OCI-LY7 (cell line): Measurements from ENCODE around the gene GABRD. TPM values are rescaled to one million over a fixed set of nuclear protein-coding genes. Genes with fewer than 3 reads are reported as not detected.

Experiments
- BruUV-seq: library from RNA; stranded (reverse); fragments of 400-500 nt; replicated peaks from 2 replicates; lab custom pipeline; 2021; lab: Mats Ljungman, UMichigan
- CTCF ChIA-PET: fragments of 300-600 bp; sonication (Branson Sonifier 250); formaldehyde crosslinking; loops from one replicate; lab custom pipeline; 2022; ENCODE audit warnings: antibody characterized with exemption; ENCODE audit not compliant: unreplicated experiment; lab: Charles Lee
- POLR2A ChIA-PET: fragments of 300-600 bp; sonication (Branson Sonifier 250); formaldehyde crosslinking; loops from one replicate; lab custom pipeline; 2022; ENCODE audit warnings: antibody characterized with exemption; lab: Charles Lee
- DNase-seq: peaks from one replicate; pipeline ENCODE4 v3.0.0-alpha.2; 2015; ENCODE audit warnings: low spot score
- H2AFZ ChIP-seq: fragments of 200-600 bp; sonication (generic), shearing (Covaris generic); 2 replicates; pipeline ENCODE4 v1.6.1; 2014; ENCODE audit warnings: mild to moderate bottlenecking, antibody characterized with exemption, low read length, moderate library complexity
- H3K27ac ChIP-seq: fragments of 200-600 bp; sonication (generic); 2 replicates; pipeline ENCODE4 v1.5.1; 2014; ENCODE audit warnings: mixed run types, low read depth, mild to moderate bottlenecking, moderate library complexity, low read length, inconsistent platforms; ENCODE audit not compliant: poor library complexity, severe bottlenecking
- H3K36me3 ChIP-seq: fragments of 200-600 bp; sonication (generic); 2 replicates; pipeline ENCODE4 v1.6.1; 2014; ENCODE audit warnings: mild to moderate bottlenecking, antibody characterized with exemption, low read length, moderate library complexity, mixed read lengths; ENCODE audit not compliant: insufficient read depth
- H3K4me1 ChIP-seq: fragments of 200-600 bp; sonication (generic); 2 replicates; pipeline ENCODE4 v1.5.1; 2014; ENCODE audit warnings: mild to moderate bottlenecking, low read length; ENCODE audit not compliant: insufficient read depth, poor library complexity, severe bottlenecking
- H3K4me2 ChIP-seq: fragments of 200-600 bp; sonication (generic); 2 replicates; pipeline ENCODE4 v1.6.1; 2014; ENCODE audit warnings: mild to moderate bottlenecking, low read length
- H3K4me3 ChIP-seq: fragments of 200-600 bp; sonication (generic); 2 replicates; pipeline ENCODE4 v1.5.1; 2014; ENCODE audit warnings: mild to moderate bottlenecking, low read depth, low read length; ENCODE audit not compliant: poor library complexity, severe bottlenecking
- H3K79me2 ChIP-seq: fragments of 200-600 bp; sonication (generic); 2 replicates; pipeline ENCODE4 v1.6.1; 2016; ENCODE audit warnings: low read depth, mild to moderate bottlenecking, low read length, moderate library complexity, mixed read lengths; ENCODE audit not compliant: insufficient read depth
- H3K9me2 ChIP-seq: fragments of 200-600 bp; sonication (generic); 2 replicates; pipeline ENCODE4 v1.6.1; 2016; ENCODE audit warnings: mild to moderate bottlenecking, low read length, mixed read lengths; ENCODE audit not compliant: insufficient read depth
- H3K9me3 ChIP-seq: fragments of 200-600 bp; sonication (generic); 2 replicates; pipeline ENCODE4 v1.6.1; 2014; ENCODE audit warnings: mild to moderate bottlenecking, mixed run types, low read length, mixed read lengths
- H4K20me1 ChIP-seq: fragments of 200-600 bp; sonication (generic); 2 replicates; pipeline ENCODE4 v1.6.1; 2014; ENCODE audit warnings: mild to moderate bottlenecking, antibody characterized with exemption, low read length, moderate library complexity, mixed read lengths; ENCODE audit not compliant: insufficient read depth
- CTCF ChIP-seq: fragments of 200-600 bp; sonication (generic); conservative IDR thresholded peaks from 2 replicates; pipeline ENCODE4 v1.5.1; 2014; ENCODE audit warnings: mild to moderate bottlenecking, antibody characterized with exemption, low read length, moderate library complexity, mixed read lengths
- EZH2phosphoT487 ChIP-seq: fragments of 200-600 bp; sonication (generic); IDR thresholded peaks from 2 replicates; pipeline ENCODE4 v1.6.1; 2018; ENCODE audit warnings: low read depth, borderline replicate concordance, mild to moderate bottlenecking, mixed run types, antibody characterized with exemption, low read length, moderate library complexity, mixed read lengths
- intact Hi-C: fragments of 100-400 bp; cut with micrococcal nuclease; formaldehyde crosslinking; loops from one replicate; pipeline ENCODE4 v1.10.0; 2022; ENCODE audit not compliant: unreplicated experiment
- total RNA-seq, 2 experiments: library from RNA; depleted of rRNA in 1 of 2; stranded (reverse); fragments of >200 nt in 1 of 2; shearing (Covaris generic) in 1 of 2; gene quantifications; 2 replicates each; pipeline ENCODE4 v1.2.3, GENCODE V29; 2014 to 2022

The GABRD gene
- total RNA-seq, 2 experiments from 2014 or later: not detected

GRCh38 chr1:2060535-2060934, 41.4 kb downstream of the GABRD start:
- intact Hi-C loops: no loop called here
- POLR2A ChIA-PET: no interaction called here

GRCh38 chr1:2061065-2061778, 42.1 kb downstream of the GABRD start:
- H3K9me2 ChIP-seq: no peaks in the 10 kb centered on the region
- intact Hi-C loops: no loop called here
- 0 out of 2 replicates have a peak, but pooled peaks cover 12% of the 10 kb centered on the region for H3K9me3 ChIP-seq
- POLR2A ChIA-PET: no interaction called here
- no peak overlapping the region for H2AFZ ChIP-seq
- TF ChIP-seq CTCF: no peak
- no peak for TF ChIP-seq EZH2phosphoT487
- no peaks in the 10 kb centered on the region for H3K79me2 ChIP-seq
- no TSS peak for BruUV-seq
- H4K20me1 ChIP-seq: no peaks in the 10 kb centered on the region
- H3K4me1 ChIP-seq: no peaks in the 10 kb centered on the region
- H3K4me3 ChIP-seq: no peak overlapping the region
- CTCF ChIA-PET: no interaction called here
- DNase-seq: no peak
- H3K4me2 ChIP-seq: no peak overlapping the region
- H3K27ac ChIP-seq: no peak overlapping the region
- no peaks in the 10 kb centered on the region for H3K36me3 ChIP-seq

More at GRCh38 chr1:2060535-2060934, 41.4 kb downstream of the GABRD start:
- no peaks in the 10 kb centered on the region for H4K20me1 ChIP-seq
- BruUV-seq: no TSS peak
- no peaks in the 10 kb centered on the region for H3K4me1 ChIP-seq
- H2AFZ ChIP-seq: no peak overlapping the region
- TF ChIP-seq EZH2phosphoT487 (no peak), CTCF (no peak)
- no peak overlapping the region for H3K4me2 ChIP-seq
- DNase-seq: no peak
- no peaks in the 10 kb centered on the region for H3K79me2 ChIP-seq
- H3K9me3 ChIP-seq: 0 out of 2 replicates have a peak, but pooled peaks cover 12% of the 10 kb centered on the region
- H3K36me3 ChIP-seq: no peaks in the 10 kb centered on the region
- no peaks in the 10 kb centered on the region for H3K9me2 ChIP-seq
- CTCF ChIA-PET: no interaction called here
- no peak overlapping the region for H3K27ac ChIP-seq
- no peak overlapping the region for H3K4me3 ChIP-seq

- Histone ChIP-seq H2AFZ (no peak overlapping the region), H3K79me2 (no peaks in the 10 kb centered on the region), H3K9me2 (no peaks in the 10 kb centered on the region), H3K4me2 (no peak overlapping the region), H3K27ac (no peak overlapping the region), H3K36me3 (no peaks in the 10 kb centered on the region), H3K4me1 (no peaks in the 10 kb centered on the region), H3K9me3 (0 out of 2 replicates have a peak, but pooled peaks cover 12% of the 10 kb centered on the region), H4K20me1 (no peaks in the 10 kb centered on the region), H3K4me3 (no peak overlapping the region)
- DNase-seq: no peak
- intact Hi-C loops: no loop called here
- ChIA-PET POLR2A (no interaction called here), CTCF (no interaction called here)
- BruUV-seq: no TSS peak
- TF ChIP-seq EZH2phosphoT487 (no peak), CTCF (no peak)
These were observed 46.6 kb downstream of the GABRD start for GRCh38 chr1:2065699-2066098.
